GM12892 (cell line): Measurements from ENCODE around the gene TBX2.

Experiments
- DNase-seq: peaks from one replicate; pipeline ENCODE4 v3.0.0; 2011; ENCODE audit not compliant: insufficient read length
- FAIRE-seq: peaks from 2 replicates; lab custom pipeline; 2011; peaks lifted over from hg19 to GRCh38; lab: Jason Lieb, UNC
- POLR2A ChIP-seq: IDR thresholded peaks from 2 replicates; pipeline ENCODE4 v1.6.1; 2011; ENCODE audit warnings: low read depth, low read length, control low read depth
- POLR2AphosphoS5 ChIP-seq: IDR thresholded peaks from 2 replicates; pipeline ENCODE4 v1.6.1; 2011; ENCODE audit warnings: low read depth, low read length, control low read depth
- TAF1 ChIP-seq: IDR thresholded peaks from 2 replicates; pipeline ENCODE4 v1.6.1; 2011; ENCODE audit warnings: low read depth, mild to moderate bottlenecking, control low read depth, low read length, borderline replicate concordance

Gene TBX2

GRCh38 chr17:61415374-61416210, 15.9 kb downstream of the TBX2 start:
- TF ChIP-seq POLR2A: no peak
- no peak for TF ChIP-seq TAF1
- TF ChIP-seq POLR2AphosphoS5: no peak
- no peak for FAIRE-seq
- DNase-seq: no peak

GRCh38 chr17:61416211-61416539, 16.5 kb downstream of the TBX2 start:
- TF ChIP-seq POLR2A (no peak), TAF1 (no peak), POLR2AphosphoS5 (no peak)
- FAIRE-seq (no peak), DNase-seq (no peak)

- FAIRE-seq: peak; percentile 79
These were observed 17.1 kb downstream of the TBX2 start for GRCh38 chr17:61416540-61417363.

GRCh38 chr17:61418449-61418848, 18.8 kb downstream of the TBX2 start:
- DNase-seq (no peak), FAIRE-seq (no peak)
- no peak for TF ChIP-seq POLR2AphosphoS5
- TF ChIP-seq TAF1: no peak
- TF ChIP-seq POLR2A: no peak

More at GRCh38 chr17:61416540-61417363, 17.1 kb downstream of the TBX2 start:
- DNase-seq: no peak
- TF ChIP-seq POLR2A (no peak), TAF1 (no peak), POLR2AphosphoS5 (no peak)

GRCh38 chr17:61419496-61420046, 19.9 kb downstream of the TBX2 start:
- no peak for DNase-seq
- FAIRE-seq: no peak
- no peak for TF ChIP-seq TAF1
- TF ChIP-seq POLR2AphosphoS5: no peak
- no peak for TF ChIP-seq POLR2A

GRCh38 chr17:61420052-61420451, 20.4 kb downstream of the TBX2 start:
- DNase-seq: no peak
- FAIRE-seq: no peak
- TF ChIP-seq TAF1 (no peak), POLR2A (no peak), POLR2AphosphoS5 (no peak)

GRCh38 chr17:61420745-61421398, 21.2 kb downstream of the TBX2 start:
- FAIRE-seq (no peak), DNase-seq (no peak)
- TF ChIP-seq POLR2AphosphoS5: no peak
- no peak for TF ChIP-seq TAF1
- no peak for TF ChIP-seq POLR2A

- TF ChIP-seq TAF1: no peak
- no peak for TF ChIP-seq POLR2A
- TF ChIP-seq POLR2AphosphoS5: no peak
- DNase-seq (no peak), FAIRE-seq (no peak)
These were observed 21.8 kb downstream of the TBX2 start for GRCh38 chr17:61421460-61421859.

- no peak for TF ChIP-seq TAF1
- TF ChIP-seq POLR2A: no peak
- TF ChIP-seq POLR2AphosphoS5: no peak
- DNase-seq (no peak), FAIRE-seq (no peak)
These were observed 22.6 kb downstream of the TBX2 start for GRCh38 chr17:61422116-61422799.

GRCh38 chr17:61422869-61423268, 23.2 kb downstream of the TBX2 start:
- DNase-seq (no peak), FAIRE-seq (no peak)
- TF ChIP-seq POLR2AphosphoS5 (no peak), POLR2A (no peak), TAF1 (no peak)
